NCI-H526 treated with DMSO at 0.1 percent for 48 hours (cell line): ENCODE measurements around the gene CA10.

Experiments
- DNase-seq: peaks from one replicate; lab custom pipeline; 2025; lab: John Stamatoyannopoulos, UW

Gene CA10

GRCh38 chr17:51951741-51952140 is 206.8 kb downstream of the CA10 start:
- DNase-seq, result no peak

GRCh38 chr17:51948128-51948527 is 210.4 kb downstream of the CA10 start:
- no peak for DNase-seq

DNA sequence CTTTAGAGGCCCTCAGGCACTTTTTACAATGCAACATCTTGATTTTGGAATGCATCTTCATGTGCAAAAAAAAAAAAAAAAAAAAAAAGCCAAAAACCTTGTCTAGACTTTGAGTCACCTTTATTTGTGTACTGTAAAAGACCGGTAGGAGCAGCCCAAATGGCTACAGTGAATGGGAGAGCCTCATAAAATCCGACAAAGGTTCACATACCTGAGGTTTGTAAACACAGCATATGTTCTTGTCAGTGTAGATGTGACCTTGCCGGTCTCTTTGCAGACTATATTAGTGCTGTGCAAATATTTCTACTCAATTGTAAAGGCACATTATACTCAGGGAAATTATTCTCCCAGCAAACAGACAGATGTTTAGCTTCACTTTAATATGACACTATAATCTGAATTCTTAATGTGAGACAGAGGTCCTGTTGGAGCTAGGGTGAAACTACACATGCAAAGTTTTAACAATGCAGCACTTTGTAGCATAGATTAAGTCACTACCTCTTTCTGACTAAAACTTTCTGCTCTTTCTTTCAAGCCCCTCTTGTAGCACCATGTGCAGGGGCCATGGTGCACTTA is 211.3 kb downstream of the CA10 start:
- no peak for DNase-seq

- no peak for DNase-seq
Measured at GRCh38 chr17:51946311-51946710, 212.2 kb downstream of the CA10 start.

DNA sequence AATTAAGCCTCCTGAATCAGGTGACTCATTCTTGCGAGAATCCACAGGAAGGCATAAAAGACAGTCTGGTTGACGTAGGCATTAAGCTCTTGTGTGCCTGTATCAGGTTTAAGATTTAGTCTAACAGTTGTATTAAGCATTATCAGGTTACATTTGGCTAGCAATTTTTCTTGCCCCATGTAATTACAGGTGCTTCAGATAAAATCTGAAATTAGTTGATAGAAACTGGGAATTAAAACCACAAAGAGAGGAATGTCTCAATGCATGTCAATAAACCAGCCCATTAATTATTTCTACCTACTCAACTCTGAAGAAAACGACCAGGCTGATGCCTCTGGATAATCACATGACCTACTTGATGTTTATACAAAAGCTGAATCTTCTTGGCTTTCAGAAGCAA is 217.2 kb downstream of the CA10 start:
- no peak for DNase-seq

GRCh38 chr17:51937264-51937663 is 221.2 kb downstream of the CA10 start:
- no peak for DNase-seq

GRCh38 chr17:51935477-51935876 is 223.0 kb downstream of the CA10 start:
- DNase-seq, result no peak

DNA sequence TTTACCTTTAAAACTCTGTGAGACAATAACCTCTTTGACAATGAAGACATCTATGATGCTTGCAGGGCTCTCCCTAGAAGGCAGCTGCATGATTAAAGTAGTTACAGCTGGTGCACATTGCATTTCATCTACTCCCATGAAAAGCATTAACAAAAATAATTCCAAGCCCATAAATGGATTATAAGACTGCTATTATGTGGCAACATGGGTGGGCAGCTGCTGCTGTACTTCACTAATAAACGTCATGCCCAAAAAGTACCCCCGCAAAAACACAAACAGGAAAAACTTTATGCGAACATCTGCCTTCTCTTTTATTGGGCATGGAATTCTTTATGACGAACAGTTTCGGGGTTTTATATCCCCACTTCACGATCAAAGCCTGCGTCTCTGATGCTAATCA is 224.9 kb downstream of the CA10 start:
- DNase-seq, result no peak

GRCh38 chr17:51926448-51926847 is 232.1 kb downstream of the CA10 start:
- DNase-seq, result no peak

GRCh38 chr17:51921500-51921899 is 237.0 kb downstream of the CA10 start:
- DNase-seq, result no peak

DNA sequence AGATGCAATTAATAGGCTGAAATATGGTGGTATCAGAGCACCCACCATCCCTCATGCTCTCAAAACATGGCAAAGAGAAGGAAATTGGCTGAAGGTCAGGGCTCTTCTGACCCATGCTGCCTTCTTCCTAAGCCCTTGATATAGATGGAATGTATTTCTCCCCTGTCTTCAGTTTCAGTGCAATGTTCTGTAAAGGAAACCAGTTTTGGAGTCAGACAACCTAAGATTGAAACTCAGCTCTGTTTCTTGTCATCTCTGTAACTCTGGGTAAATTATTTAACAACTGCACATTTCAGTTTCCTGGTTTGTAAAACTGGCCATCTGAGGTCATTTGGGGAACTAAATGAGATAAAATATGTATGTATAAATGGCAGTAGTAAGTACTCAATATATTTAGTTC is 243.9 kb downstream of the CA10 start:
- DNase-seq, result no peak

DNA sequence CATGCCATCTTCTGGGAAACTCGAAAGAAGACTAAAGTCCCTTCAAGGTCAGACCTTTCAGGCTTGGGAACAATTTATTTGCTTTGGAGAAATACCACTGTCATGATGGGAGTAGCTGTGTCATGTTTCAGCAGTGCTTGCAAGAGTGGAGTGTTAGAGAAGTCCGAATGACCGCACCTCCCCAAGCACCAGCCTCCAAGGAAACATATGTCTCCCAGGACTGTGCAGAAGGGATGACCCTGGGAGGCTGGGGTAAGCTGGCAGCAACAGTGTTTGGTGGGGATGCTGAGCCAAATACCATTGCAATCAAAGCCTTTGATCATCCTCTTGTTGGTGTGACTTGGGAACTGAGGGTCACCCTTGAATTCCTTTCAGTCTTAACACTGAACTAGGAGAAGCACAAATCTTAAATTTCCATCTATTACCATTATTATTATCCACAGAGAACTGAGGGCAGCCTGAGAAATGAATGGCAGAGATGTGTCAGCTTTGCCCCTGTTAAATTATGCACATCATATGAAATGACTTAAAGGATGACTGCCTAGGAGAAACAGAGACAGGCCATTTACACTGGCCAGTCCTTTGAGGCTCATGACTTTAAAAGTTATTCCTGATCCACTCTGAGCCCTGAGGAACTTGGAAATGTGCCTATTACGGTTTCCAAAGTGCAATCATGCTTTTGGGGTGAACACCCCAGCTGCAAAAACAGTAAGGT is 244.9 kb downstream of the CA10 start:
- DNase-seq, result no peak

DNA sequence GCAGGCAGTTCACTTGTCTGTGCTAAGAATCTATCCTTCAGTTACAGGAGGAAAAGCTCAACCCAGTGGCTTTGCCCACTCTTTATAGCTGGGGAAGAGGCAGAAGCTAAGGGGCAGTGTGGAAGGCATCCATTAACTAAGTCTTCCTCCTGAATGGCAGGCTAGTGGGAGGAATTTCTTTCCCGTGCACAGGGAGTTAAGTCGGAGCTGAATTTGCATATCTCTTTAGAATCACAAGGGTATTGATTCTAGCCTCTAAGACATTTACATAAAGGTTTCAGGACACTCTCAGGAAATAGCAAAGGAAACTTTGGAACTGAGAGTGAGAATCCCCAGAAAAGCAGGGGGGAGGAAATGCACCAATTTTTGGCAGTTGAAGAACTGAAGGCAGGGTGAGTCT is 245.6 kb downstream of the CA10 start:
- no peak for DNase-seq

DNA sequence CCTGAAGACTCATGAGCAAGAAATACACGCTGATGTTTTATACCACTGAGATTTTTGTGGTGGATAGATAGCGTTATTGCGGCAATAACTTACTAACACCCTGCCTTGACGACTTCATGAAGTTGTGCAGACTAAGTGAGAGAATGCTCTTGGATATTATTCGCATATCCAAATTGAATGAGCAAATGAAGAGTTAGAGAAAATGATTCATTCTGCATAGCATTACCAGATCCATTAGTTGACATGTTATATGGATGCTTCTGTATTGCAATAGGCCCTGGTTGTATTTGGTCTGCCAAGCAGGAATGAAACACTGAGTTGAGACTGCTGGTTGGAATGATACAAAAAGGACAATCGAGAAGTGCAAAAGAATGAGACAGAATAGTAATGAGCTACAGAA is 247.3 kb downstream of the CA10 start:
- no peak for DNase-seq

DNA sequence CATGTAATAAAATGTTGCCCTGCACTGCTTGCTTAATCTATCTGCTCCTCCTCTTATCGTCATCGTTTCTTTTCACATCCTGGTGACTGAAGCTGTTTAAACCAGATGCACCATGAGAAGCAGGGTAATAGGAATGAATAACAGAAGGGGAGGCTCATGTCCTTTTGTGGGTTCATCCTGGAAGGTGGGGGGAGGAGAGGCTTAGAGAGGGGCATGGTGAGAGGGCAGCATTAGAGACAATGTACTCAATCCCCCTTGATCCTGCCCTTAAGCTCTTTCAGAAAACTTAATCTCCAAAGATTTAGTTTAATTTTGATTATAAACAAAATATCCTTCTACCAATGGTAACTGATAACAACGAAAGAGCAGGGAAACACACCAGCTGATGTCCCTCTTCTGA is 248.5 kb downstream of the CA10 start:
- DNase-seq, result no peak

DNA sequence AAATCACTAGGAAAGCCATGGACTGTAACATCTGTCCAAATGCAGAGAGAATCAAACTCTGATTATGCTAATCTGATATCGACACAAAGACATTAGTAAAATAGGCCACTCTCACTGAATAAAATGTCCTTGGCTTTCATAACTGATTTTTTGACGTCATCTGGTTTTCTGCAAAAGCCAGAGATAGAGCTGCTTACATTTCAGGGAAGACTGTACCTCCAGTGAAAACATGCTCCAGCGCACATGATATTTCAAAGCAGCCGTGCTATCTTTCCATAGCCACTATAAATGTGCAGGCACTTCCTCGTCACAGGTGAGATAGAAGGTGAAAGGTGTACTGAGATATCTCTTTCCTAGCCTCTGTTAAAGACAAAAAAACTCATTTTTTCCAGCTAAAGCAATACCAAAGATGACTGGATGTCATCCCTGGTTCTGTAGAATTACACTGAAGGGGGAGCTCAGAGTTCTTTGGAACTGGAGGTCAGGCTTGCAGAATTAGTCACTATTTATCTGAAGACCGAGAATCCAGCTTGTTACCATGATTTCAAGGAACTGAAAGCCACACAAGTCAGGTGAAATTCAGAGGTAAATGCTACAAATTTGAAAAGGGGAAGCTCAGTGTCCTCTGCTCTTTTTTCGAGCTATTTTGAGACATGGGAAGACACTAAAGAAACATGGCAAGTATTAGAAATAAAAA is 249.5 kb downstream of the CA10 start:
- no peak for DNase-seq

- DNase-seq, result no peak
Measured at GRCh38 chr17:51907041-51907440, 251.5 kb downstream of the CA10 start.

- no peak for DNase-seq
Measured at GRCh38 chr17:51904379-51904778, 254.1 kb downstream of the CA10 start.

DNA sequence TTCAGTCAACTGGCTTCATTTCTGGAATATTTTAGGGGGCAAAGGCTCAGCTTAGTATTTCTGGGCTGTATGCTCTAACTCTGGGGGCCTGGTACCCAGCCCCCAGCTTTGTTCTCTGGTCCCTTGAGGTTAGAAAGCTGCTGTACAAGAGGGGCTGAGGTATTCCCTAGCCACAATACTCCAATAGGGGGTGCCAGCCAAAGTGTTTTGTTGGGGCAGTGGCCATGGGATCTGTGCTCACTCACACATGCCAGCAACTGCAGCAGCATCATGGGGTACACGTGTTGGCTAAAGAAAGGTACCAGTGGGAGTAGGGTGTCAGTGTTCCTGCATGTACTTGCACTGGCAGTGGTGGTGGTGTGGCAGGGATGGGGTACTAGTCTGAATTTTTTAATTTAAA is 257.3 kb downstream of the CA10 start:
- DNase-seq, result no peak

- no peak for DNase-seq
Measured at GRCh38 chr17:51891936-51892335, 266.6 kb downstream of the CA10 start.

DNA sequence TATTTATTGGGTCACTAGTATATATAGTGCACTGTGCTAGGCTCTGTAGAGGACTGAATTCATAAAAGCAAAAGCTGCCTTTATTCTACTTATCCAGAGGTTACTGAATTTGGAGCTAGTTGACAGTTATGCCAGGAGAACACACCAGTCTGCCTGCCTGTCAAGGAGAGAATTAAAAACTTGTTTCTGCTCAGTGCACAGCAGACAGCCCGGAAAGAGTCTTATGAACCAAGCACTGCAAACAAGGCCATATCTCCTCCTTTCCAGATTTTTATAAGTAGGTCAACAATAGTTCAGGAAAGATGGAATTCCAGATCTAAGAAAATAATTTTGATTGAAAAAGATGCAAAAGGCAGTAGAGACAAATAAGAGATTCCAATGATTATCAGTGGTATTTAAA is 267.8 kb downstream of the CA10 start:
- DNase-seq, result no peak

DNA sequence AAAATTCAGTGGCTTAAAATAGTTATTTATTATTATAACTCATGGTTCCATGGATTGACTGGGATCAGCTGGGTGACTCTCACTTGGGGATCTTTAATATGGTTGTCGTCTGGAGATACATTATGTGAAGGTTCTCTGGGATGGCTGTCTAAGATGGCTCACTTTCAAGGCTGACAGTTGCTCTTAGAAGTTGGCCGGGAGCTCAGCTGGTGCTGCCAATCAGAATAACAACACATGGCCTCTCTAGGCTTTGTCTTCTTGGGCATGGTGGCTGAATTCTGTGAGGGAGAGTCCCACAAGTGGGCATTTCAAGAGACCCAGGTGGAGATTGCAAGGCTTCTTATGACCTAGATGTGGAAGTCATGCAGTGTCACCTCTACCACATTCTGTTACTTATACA is 269.7 kb downstream of the CA10 start:
- no peak for DNase-seq

DNA sequence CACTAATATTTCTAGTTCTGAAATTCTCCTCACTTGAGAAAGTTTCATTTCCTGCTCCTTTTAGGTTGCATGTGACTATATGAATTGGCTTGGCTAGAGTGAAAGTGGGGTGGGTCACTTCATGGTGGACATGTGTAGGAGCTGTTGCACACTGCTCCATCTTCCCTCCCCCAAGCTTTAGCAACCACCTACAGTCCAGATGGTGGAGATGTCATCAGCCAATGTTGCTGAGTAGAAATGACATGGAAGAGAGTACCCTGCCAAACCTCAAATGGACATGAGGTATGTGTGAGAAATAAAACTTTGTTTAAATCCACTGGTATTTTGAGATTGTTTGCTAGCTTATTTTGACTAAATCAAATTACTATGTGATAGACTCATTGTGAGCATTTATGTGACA is 281.5 kb downstream of the CA10 start:
- no peak for DNase-seq

DNA sequence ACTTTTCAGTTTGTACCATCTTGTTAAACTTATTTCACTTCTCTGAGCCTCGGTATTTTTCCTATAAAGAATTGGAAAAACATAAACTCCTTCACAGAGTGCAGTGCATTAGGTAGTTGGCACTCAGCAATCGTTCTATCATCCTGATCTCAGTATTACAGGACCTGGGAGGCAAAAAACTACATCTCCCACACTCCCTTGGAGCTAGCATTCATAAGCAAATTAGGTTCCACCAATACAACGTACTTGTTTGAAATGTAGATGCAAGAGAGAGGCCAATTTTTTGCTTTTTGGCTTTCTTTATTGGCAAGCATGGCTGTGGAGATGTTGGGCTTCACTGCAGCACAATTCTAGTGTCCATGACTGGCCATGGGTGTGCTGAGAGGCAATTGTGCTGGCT is 285.2 kb downstream of the CA10 start:
- no peak for DNase-seq
